ENCODE results near the gene RET.

The RET gene

GRCh38 chr10:43064331-43065075 is 12.4 kb upstream of the RET start:
- DNase-seq, result no peak

GRCh38 chr10:43065234-43065633 is 11.6 kb upstream of the RET start:
- DNase-seq, result no peak

- DNase-seq, result no peak
Measured at GRCh38 chr10:43065761-43066160, 11.1 kb upstream of the RET start.

GRCh38 chr10:43066481-43066880 is 10.4 kb upstream of the RET start:
- DNase-seq, result no peak

- DNase-seq, result no peak
Measured at GRCh38 chr10:43067391-43068135, 9.3 kb upstream of the RET start.

- DNase-seq, result no peak
Measured at GRCh38 chr10:43068136-43068395, 8.8 kb upstream of the RET start.

GRCh38 chr10:43068471-43069210 is 8.2 kb upstream of the RET start:
- no peak for DNase-seq

GRCh38 chr10:43069211-43069515 is 7.7 kb upstream of the RET start:
- DNase-seq, result no peak

- no peak for DNase-seq
Measured at GRCh38 chr10:43069579-43069978, 7.3 kb upstream of the RET start.

- DNase-seq, result no peak
Measured at GRCh38 chr10:43070121-43071085, 6.5 kb upstream of the RET start.

GRCh38 chr10:43071865-43072650 is 4.8 kb upstream of the RET start:
- DNase-seq, result no peak

GRCh38 chr10:43073191-43073590 is 3.7 kb upstream of the RET start:
- no peak for DNase-seq

- DNase-seq, result no peak
Measured at GRCh38 chr10:43073721-43074120, 3.1 kb upstream of the RET start.

- no peak for DNase-seq
Measured at GRCh38 chr10:43074409-43074808, 2.5 kb upstream of the RET start.

GRCh38 chr10:43074827-43075611 is 1.9 kb upstream of the RET start:
- no peak for DNase-seq

- DNase-seq, result no peak
Measured at GRCh38 chr10:43075612-43076003, 1.3 kb upstream of the RET start.

GRCh38 chr10:43076311-43076875 is 476 bp upstream of the RET start:
- DNase-seq, result no peak

GRCh38 chr10:43077421-43078171 is 727 bp downstream of the RET start:
- no peak for DNase-seq

- no peak for DNase-seq
Measured at GRCh38 chr10:43078175-43078985, 1.5 kb downstream of the RET start.

- peak; percentile 11 for DNase-seq
Measured at GRCh38 chr10:43078986-43079273, 2.1 kb downstream of the RET start.
